SJSA1 (cell line): ENCODE measurements around the gene HLTF. TPM values are rescaled to one million over a fixed set of nuclear protein-coding genes. Genes with fewer than 3 reads are reported as not detected.

ENCODE experiments used
- DNase-seq, 2 experiments: peaks; one replicate each; pipeline ENCODE4 v3.0.0-alpha.2; 2015 to 2020; ENCODE audit warnings: low spot score in 2 of 2, low read depth in 1 of 2
- H3K27ac ChIP-seq: fragments of 250-450 bp; sonication (Bioruptor Pico); 2 replicates; pipeline ENCODE4 v1.5.1; 2020; ENCODE audit warnings: mild to moderate bottlenecking, moderate library complexity
- H3K27me3 ChIP-seq: fragments of 250-450 bp; sonication (Bioruptor Pico); replicated peaks from 2 replicates; pipeline ENCODE4 v1.5.1; 2020; ENCODE audit warnings: mild to moderate bottlenecking, moderate library complexity
- H3K36me3 ChIP-seq: fragments of 250-450 bp; sonication (Bioruptor Pico); 2 replicates; pipeline ENCODE4 v1.5.1; 2020; ENCODE audit warnings: mild to moderate bottlenecking
- H3K4me1 ChIP-seq: fragments of 250-450 bp; sonication (Bioruptor Pico); replicated peaks from 2 replicates; pipeline ENCODE4 v1.6.1; 2021; ENCODE audit warnings: mild to moderate bottlenecking
- H3K4me3 ChIP-seq: fragments of 250-450 bp; sonication (Bioruptor Pico); 2 replicates; pipeline ENCODE4 v1.5.1; 2020; ENCODE audit warnings: mild to moderate bottlenecking
- H3K9me3 ChIP-seq: fragments of 250-450 bp; sonication (Bioruptor Pico); replicated peaks from 2 replicates; pipeline ENCODE4 v1.5.1; 2020; ENCODE audit warnings: mild to moderate bottlenecking
- total RNA-seq: library from RNA; depleted of rRNA; stranded (reverse); fragments of >200 nt; shearing (Covaris generic); gene quantifications from 2 replicates; pipeline ENCODE4 v1.2.3, GENCODE V29; 2014

The HLTF gene
- total RNA-seq, 1 experiment from 2014 or later, result 70.5 TPM

- no peak for DNase-seq
- H3K36me3 ChIP-seq, result peaks cover 10% of the 10 kb centered on the region
- H3K9me3 ChIP-seq, result 0 out of 2 replicates have a peak, but pooled peaks cover under 1% of the 10 kb centered on the region
- no peak overlapping the region for H3K4me3 ChIP-seq
- no peaks in the 10 kb centered on the region for H3K27me3 ChIP-seq
- peaks cover 18% of the 10 kb centered on the region for H3K4me1 ChIP-seq
- no peak overlapping the region for H3K27ac ChIP-seq
Measured at GRCh38 chr3:149019580-149019979, 66.8 kb downstream of the HLTF start.

GRCh38 chr3:149018247-149018646, 68.1 kb downstream of the HLTF start:
- no peak overlapping the region for H3K27ac ChIP-seq
- H3K9me3 ChIP-seq, result no peaks in the 10 kb centered on the region
- no peaks in the 10 kb centered on the region for H3K27me3 ChIP-seq
- H3K4me3 ChIP-seq, result no peak overlapping the region
- peaks cover 13% of the 10 kb centered on the region for H3K4me1 ChIP-seq
- 0 out of 2 replicates have a peak, but pooled peaks cover 6% of the 10 kb centered on the region for H3K36me3 ChIP-seq
- no peak for DNase-seq

- Histone ChIP-seq H3K27me3 (no peaks in the 10 kb centered on the region), H3K4me3 (no peak overlapping the region), H3K9me3 (no peaks in the 10 kb centered on the region), H3K36me3 (0 out of 2 replicates have a peak, but pooled peaks cover 6% of the 10 kb centered on the region), H3K4me1 (peaks cover 13% of the 10 kb centered on the region), H3K27ac (peak overlapping the region; percentile 22; the same call in 1 of the 2 replicates)
- peak in 1 of 2 experiments; percentile 63 for DNase-seq
Measured at GRCh38 chr3:149016669-149017541, 69.4 kb downstream of the HLTF start.

GRCh38 chr3:149016242-149016641, 70.1 kb downstream of the HLTF start:
- no peaks in the 10 kb centered on the region for H3K9me3 ChIP-seq
- no peak overlapping the region for H3K4me3 ChIP-seq
- peaks cover 7% of the 10 kb centered on the region for H3K36me3 ChIP-seq
- H3K27me3 ChIP-seq, result no peaks in the 10 kb centered on the region
- H3K27ac ChIP-seq, result no peak overlapping the region
- H3K4me1 ChIP-seq, result peaks cover 13% of the 10 kb centered on the region
- no peak for DNase-seq

- peaks cover 13% of the 10 kb centered on the region for H3K4me1 ChIP-seq
- no peak overlapping the region for H3K27ac ChIP-seq
- no peaks in the 10 kb centered on the region for H3K9me3 ChIP-seq
- DNase-seq, result no peak
- no peak overlapping the region for H3K4me3 ChIP-seq
- peaks cover 14% of the 10 kb centered on the region for H3K36me3 ChIP-seq
- no peaks in the 10 kb centered on the region for H3K27me3 ChIP-seq
Measured at GRCh38 chr3:149015393-149015792, 70.9 kb downstream of the HLTF start.

GRCh38 chr3:149013726-149014125, 72.6 kb downstream of the HLTF start:
- H3K4me3 ChIP-seq, result no peak overlapping the region
- DNase-seq, result no peak
- no peaks in the 10 kb centered on the region for H3K27me3 ChIP-seq
- no peak overlapping the region for H3K27ac ChIP-seq
- peaks cover 21% of the 10 kb centered on the region for H3K36me3 ChIP-seq
- no peaks in the 10 kb centered on the region for H3K9me3 ChIP-seq
- peaks cover 13% of the 10 kb centered on the region for H3K4me1 ChIP-seq

GRCh38 chr3:149011676-149012075, 74.7 kb downstream of the HLTF start:
- peaks cover 27% of the 10 kb centered on the region for H3K36me3 ChIP-seq
- H3K27me3 ChIP-seq, result no peaks in the 10 kb centered on the region

GRCh38 chr3:149010966-149011365, 75.4 kb downstream of the HLTF start:
- H3K27ac ChIP-seq, result no peak overlapping the region
- H3K4me3 ChIP-seq, result no peak overlapping the region
- H3K9me3 ChIP-seq, result no peaks in the 10 kb centered on the region
- DNase-seq, result no peak
- H3K36me3 ChIP-seq, result peaks cover 27% of the 10 kb centered on the region
- no peaks in the 10 kb centered on the region for H3K27me3 ChIP-seq
- H3K4me1 ChIP-seq, result no peaks in the 10 kb centered on the region

More at GRCh38 chr3:149011676-149012075, 74.7 kb downstream of the HLTF start:
- no peaks in the 10 kb centered on the region for H3K9me3 ChIP-seq
- H3K4me3 ChIP-seq, result no peak overlapping the region
- H3K27ac ChIP-seq, result no peak overlapping the region
- peaks cover 5% of the 10 kb centered on the region for H3K4me1 ChIP-seq
- DNase-seq, result no peak

GRCh38 chr3:149010504-149010951, 75.8 kb downstream of the HLTF start:
- Histone ChIP-seq H3K27me3 (no peaks in the 10 kb centered on the region), H3K4me3 (no peak overlapping the region), H3K9me3 (no peaks in the 10 kb centered on the region), H3K4me1 (no peaks in the 10 kb centered on the region), H3K36me3 (peaks cover 27% of the 10 kb centered on the region), H3K27ac (no peak overlapping the region)
- DNase-seq, result no peak

GRCh38 chr3:149009732-149010131, 76.6 kb downstream of the HLTF start:
- Histone ChIP-seq H3K4me1 (no peaks in the 10 kb centered on the region), H3K27ac (no peak overlapping the region), H3K27me3 (no peaks in the 10 kb centered on the region), H3K9me3 (no peaks in the 10 kb centered on the region), H3K4me3 (no peak overlapping the region), H3K36me3 (peaks cover 27% of the 10 kb centered on the region)
- DNase-seq, result no peak

- Histone ChIP-seq H3K4me3 (no peak overlapping the region), H3K9me3 (no peaks in the 10 kb centered on the region), H3K27ac (no peak overlapping the region), H3K36me3 (peaks cover 21% of the 10 kb centered on the region), H3K27me3 (no peaks in the 10 kb centered on the region), H3K4me1 (no peaks in the 10 kb centered on the region)
- DNase-seq, result no peak
Measured at GRCh38 chr3:149007567-149008257, 78.6 kb downstream of the HLTF start.

GRCh38 chr3:149005416-149005815, 80.9 kb downstream of the HLTF start:
- no peak overlapping the region for H3K27ac ChIP-seq
- no peaks in the 10 kb centered on the region for H3K4me1 ChIP-seq
- no peak for DNase-seq
- H3K36me3 ChIP-seq, result peaks cover 13% of the 10 kb centered on the region
- H3K27me3 ChIP-seq, result no peaks in the 10 kb centered on the region
- no peak overlapping the region for H3K4me3 ChIP-seq
- no peaks in the 10 kb centered on the region for H3K9me3 ChIP-seq

GRCh38 chr3:149004622-149005021, 81.7 kb downstream of the HLTF start:
- Histone ChIP-seq H3K27me3 (no peaks in the 10 kb centered on the region), H3K9me3 (no peaks in the 10 kb centered on the region), H3K36me3 (peaks cover 10% of the 10 kb centered on the region; the same call in 1 of the 2 replicates), H3K27ac (no peak overlapping the region), H3K4me1 (no peaks in the 10 kb centered on the region), H3K4me3 (no peak overlapping the region)
- no peak for DNase-seq
